A549 (cell line): Measurements from ENCODE around the gene MRAS. TPM values are rescaled to one million over a fixed set of nuclear protein-coding genes. Genes with fewer than 3 reads are reported as not detected.

Experiments used
- ATAC-seq, 2 experiments: fragments of 200-7000 bp in 1 of 2; fragments of >200 bp in 1 of 2; cut with Nextera tagmentation in 1 of 2; cut with Tn5 transposase in 1 of 2; 3 replicates each; pipeline versions ENCODE4 v1.8.0 to v1.9.1; 2018 to 2020; ENCODE audit warnings: mild to moderate bottlenecking in 1 of 2, moderate library complexity in 1 of 2
- CTCF ChIA-PET: fragments of 300-600 bp; sonication (Branson Sonifier 250); formaldehyde crosslinking; extraction: SDS; loops from one replicate; lab custom pipeline; 2021; ENCODE audit warnings: antibody characterized with exemption, inconsistent platforms; lab: Yijun Ruan, JAX
- POLR2A ChIA-PET: fragments of 350-600 bp; formaldehyde crosslinking; extraction: SDS; loops from one replicate; lab custom pipeline; 2021; ENCODE audit warnings: antibody characterized with exemption, inconsistent platforms; lab: Yijun Ruan, JAX
- DNase-seq, 2 experiments: peaks; one replicate each; pipeline versions ENCODE4 v3.0.0 to v3.0.0-alpha.2; 2011 to 2016; ENCODE audit warnings: low read depth in 1 of 2, low spot score in 1 of 2
- FAIRE-seq: peaks from 2 replicates; lab custom pipeline; 2011; peaks lifted over from hg19 to GRCh38; lab: Jason Lieb, UNC
- H3K27ac ChIP-seq, 2 experiments: fragments of >200 bp; sonication (Bioruptor Twin); formaldehyde crosslinking; 3 replicates each; pipeline ENCODE4 v1.5.1; 2016 to 2017
- H3K4me1 ChIP-seq: fragments of >200 bp; sonication (Bioruptor Twin); formaldehyde crosslinking; 3 replicates; pipeline ENCODE4 v1.6.1; 2016
- H3K4me2 ChIP-seq: fragments of >200 bp; sonication (Bioruptor Twin); formaldehyde crosslinking; 3 replicates; pipeline ENCODE4 v1.6.1; 2016
- H3K4me3 ChIP-seq: fragments of >200 bp; sonication (Bioruptor Twin); formaldehyde crosslinking; 3 replicates; pipeline ENCODE4 v1.5.1; 2016
- H3K9me3 ChIP-seq: fragments of >200 bp; sonication (Bioruptor Twin); formaldehyde crosslinking; 3 replicates; pipeline ENCODE4 v1.6.1; 2016
- CBX8 ChIP-seq: fragments of 200-600 bp; sonication (generic); IDR thresholded peaks from 2 replicates; pipeline ENCODE4 v1.6.1; 2016
- CEBPB ChIP-seq, 2 experiments: fragments of >200 bp in 1 of 2; sonication (Bioruptor Twin) in 1 of 2; formaldehyde crosslinking in 1 of 2; IDR thresholded peaks; 2 replicates each; pipeline ENCODE4 v1.6.1; 2012 to 2016
- EP300 ChIP-seq, 2 experiments: fragments of >200 bp; sonication (Bioruptor Twin); formaldehyde crosslinking; IDR thresholded peaks; 2 replicates in 1 of 2; 3 replicates in 1 of 2; pipeline ENCODE4 v1.6.1; 2016 to 2017
- FOSL2 ChIP-seq, 2 experiments: fragments of 450-650 bp in 1 of 2; fragments of >200 bp in 1 of 2; sonication (Bioruptor Twin) in 1 of 2; formaldehyde crosslinking; IDR thresholded peaks; 2 replicates each; pipeline versions ENCODE4 v1.5.0 to v1.6.1; 2016 to 2020; ENCODE audit warnings: mild to moderate bottlenecking in 1 of 2, moderate library complexity in 1 of 2
- HEYL ChIP-seq: fragments of 250-450 bp; sonication (Bioruptor Pico); IDR thresholded peaks from 2 replicates; pipeline ENCODE4 v1.8.0; 2021; ENCODE audit warnings: mild to moderate bottlenecking, moderate library complexity
- HOXA7 ChIP-seq: fragments of 250-450 bp; sonication (Bioruptor Pico); IDR thresholded peaks from 2 replicates; pipeline ENCODE4 v1.5.0; 2020; ENCODE audit warnings: mild to moderate bottlenecking, moderate library complexity
- JUN ChIP-seq, 2 experiments: fragments of >200 bp; sonication (Bioruptor Twin); formaldehyde crosslinking; IDR thresholded peaks; 2 replicates in 1 of 2; 3 replicates in 1 of 2; pipeline ENCODE4 v1.6.1; 2016 to 2017
- JUNB ChIP-seq: fragments of >200 bp; sonication (Bioruptor Twin); formaldehyde crosslinking; IDR thresholded peaks from 2 replicates; pipeline ENCODE4 v1.6.1; 2016
- KDM5A ChIP-seq: fragments of 200-600 bp; sonication (generic); IDR thresholded peaks from 2 replicates; pipeline ENCODE4 v1.6.1; 2016; ENCODE audit warnings: antibody characterized with exemption, mild to moderate bottlenecking
- MYC ChIP-seq: IDR thresholded peaks from 2 replicates; pipeline ENCODE4 v1.6.1; 2012; ENCODE audit warnings: mild to moderate bottlenecking, inconsistent platforms, low read length, improper control_type of control experiment, borderline replicate concordance
- NR3C1 ChIP-seq: fragments of >200 bp; sonication (Bioruptor Twin); formaldehyde crosslinking; IDR thresholded peaks from 3 replicates; pipeline ENCODE4 v1.6.1; 2017
- PHF8 ChIP-seq: fragments of 200-600 bp; sonication (generic); IDR thresholded peaks from 2 replicates; pipeline ENCODE4 v1.6.1; 2016; ENCODE audit warnings: low read depth, mild to moderate bottlenecking, antibody characterized with exemption, moderate library complexity, borderline replicate concordance
- POLR2AphosphoS2 ChIP-seq: conservative IDR thresholded peaks from 2 replicates; pipeline ENCODE4 v1.6.1; 2012; ENCODE audit warnings: low read length, improper control_type of control experiment, inconsistent platforms
- RAD21 ChIP-seq, 2 experiments: fragments of >200 bp in 1 of 2; sonication (Bioruptor Twin) in 1 of 2; formaldehyde crosslinking in 1 of 2; IDR thresholded peaks in 1 of 2; conservative IDR thresholded peaks in 1 of 2; 2 replicates in 1 of 2; 3 replicates in 1 of 2; pipeline ENCODE4 v1.6.1; 2012 to 2018; ENCODE audit warnings: inconsistent platforms in 1 of 2
- RCOR1 ChIP-seq: fragments of 150-350 bp; IDR thresholded peaks from 2 replicates; pipeline ENCODE4 v1.6.1; 2014; ENCODE audit warnings: antibody characterized with exemption, low read length, low read depth
- RFX5 ChIP-seq: fragments of 450-650 bp; IDR thresholded peaks from 2 replicates; pipeline ENCODE4 v1.7.1; 2014; ENCODE audit warnings: antibody characterized with exemption, mild to moderate bottlenecking, moderate library complexity
- SREBF2 ChIP-seq: fragments of 450-650 bp; IDR thresholded peaks from 2 replicates; pipeline ENCODE4 v1.6.1; 2014; ENCODE audit warnings: mild to moderate bottlenecking, moderate library complexity
- ZC3H11A ChIP-seq: fragments of 450-650 bp; IDR thresholded peaks from 2 replicates; pipeline ENCODE4 v1.6.1; 2014; ENCODE audit warnings: antibody characterized with exemption, mild to moderate bottlenecking
- ZNF302 ChIP-seq: fragments of 250-450 bp; sonication (Bioruptor Pico); IDR thresholded peaks from 2 replicates; pipeline ENCODE4 v1.9.0; 2021; ENCODE audit warnings: inconsistent platforms, mild to moderate bottlenecking, moderate library complexity
- WGBS: methylation state at CpG from one replicate; pipeline ENCODE4 v1.1.6; 2017; ENCODE audit errors: missing lambda C conversion rate; 5-methylcytosine and 5-hydroxymethylcytosine counted together
- polyA plus RNA-seq, 4 experiments: library from polyadenylated mRNA; depleted of rRNA in 3 of 4; stranded (reverse); fragments of >200 nt; fragmentation: RNase III in 1 of 4; extraction: RNeasy Plus Mini Kit Qiagen cat#74134 plus additional on column Dnase treatment in 1 of 4; gene quantifications; 2 replicates in 3 of 4; 3 replicates in 1 of 4; pipeline ENCODE4 v1.2.3, GENCODE V29; 2011 to 2017
- TF ChIP-seq, protein P1 (sequence below): fragments of 150-350 bp; IDR thresholded peaks from 2 replicates; pipeline ENCODE4 v1.6.1; 2014; ENCODE audit warnings: low read depth, mild to moderate bottlenecking, low read length
- TF ChIP-seq, protein P2 (sequence below): IDR thresholded peaks from 2 replicates; pipeline ENCODE4 v1.6.1; 2012
- TF ChIP-seq, protein P3 (sequence below): fragments of 250-450 bp; sonication (Bioruptor Pico); IDR thresholded peaks from 2 replicates; pipeline ENCODE4 v1.5.0; 2021; ENCODE audit warnings: mild to moderate bottlenecking, moderate library complexity, borderline replicate concordance
- TF ChIP-seq, protein P4 (sequence below): fragments of 450-650 bp; IDR thresholded peaks from 2 replicates; pipeline ENCODE4 v1.6.1; 2014; ENCODE audit warnings: antibody characterized with exemption

The MRAS gene
- polyA plus RNA-seq, 2 of the 4 experiments (the other 2 are of a cell fraction), result 11.2 to 15.0 TPM

DNA sequence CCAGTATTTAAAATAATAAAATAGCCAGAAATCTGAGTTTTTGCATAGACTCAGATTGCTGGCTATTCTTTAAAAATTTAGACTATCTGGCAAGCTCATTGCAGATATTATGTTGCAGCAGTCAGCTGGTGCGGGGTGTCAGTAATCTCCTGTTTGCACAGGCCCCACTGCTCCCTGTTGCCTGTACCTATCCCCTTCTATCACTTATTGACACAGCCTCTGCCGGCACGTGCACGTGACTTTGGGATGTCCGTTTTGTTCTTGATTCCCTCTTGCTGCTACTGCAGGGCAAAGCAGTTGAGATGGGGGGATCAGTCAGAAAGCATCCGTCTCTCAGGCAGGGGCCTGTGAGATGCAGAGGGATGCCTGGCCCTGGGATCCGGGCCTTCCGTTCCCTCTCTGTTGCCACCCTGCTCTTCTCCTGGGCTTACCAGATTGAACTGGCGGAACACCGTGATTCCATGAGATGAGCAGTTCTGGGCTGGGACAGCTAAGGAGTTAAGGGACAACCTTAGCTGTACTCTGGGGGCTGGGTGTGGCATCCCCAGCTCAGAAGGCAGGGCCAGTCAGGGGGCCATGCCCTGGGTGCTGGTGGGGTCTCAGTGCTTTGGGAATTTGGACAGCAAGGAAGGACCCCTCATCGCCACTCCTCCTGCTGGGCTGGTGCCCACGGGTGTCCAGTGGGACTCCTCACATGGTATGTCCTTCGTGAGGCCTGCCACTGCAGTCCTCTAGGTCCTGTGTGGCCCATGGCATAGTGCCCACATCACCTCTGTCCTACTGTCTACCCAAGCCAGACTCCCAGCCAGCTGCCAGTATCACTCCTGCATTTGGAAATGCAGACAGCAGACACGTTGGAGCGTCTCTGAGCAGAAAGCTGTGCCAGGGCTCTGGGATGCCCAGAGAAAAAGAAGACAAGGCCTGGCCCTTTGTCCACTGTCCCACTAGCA is 11.8 kb downstream of the MRAS start:
- no peak for TF ChIP-seq JUNB
- TF ChIP-seq RFX5, result no peak
- TF ChIP-seq, protein P1, sequence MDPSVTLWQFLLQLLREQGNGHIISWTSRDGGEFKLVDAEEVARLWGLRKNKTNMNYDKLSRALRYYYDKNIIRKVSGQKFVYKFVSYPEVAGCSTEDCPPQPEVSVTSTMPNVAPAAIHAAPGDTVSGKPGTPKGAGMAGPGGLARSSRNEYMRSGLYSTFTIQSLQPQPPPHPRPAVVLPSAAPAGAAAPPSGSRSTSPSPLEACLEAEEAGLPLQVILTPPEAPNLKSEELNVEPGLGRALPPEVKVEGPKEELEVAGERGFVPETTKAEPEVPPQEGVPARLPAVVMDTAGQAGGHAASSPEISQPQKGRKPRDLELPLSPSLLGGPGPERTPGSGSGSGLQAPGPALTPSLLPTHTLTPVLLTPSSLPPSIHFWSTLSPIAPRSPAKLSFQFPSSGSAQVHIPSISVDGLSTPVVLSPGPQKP, result no peak
- no peak for TF ChIP-seq RAD21 (conservative IDR thresholded peaks at IDR 0.05 in 1 of 2, IDR thresholded peaks at IDR 0.05 in 1 of 2)
- no peak for TF ChIP-seq JUN (IDR thresholded peaks at IDR 0.05)
- TF ChIP-seq ZNF302 (CRISPR knock-in tag), result no peak
- TF ChIP-seq POLR2AphosphoS2, result no peak
- TF ChIP-seq EP300 (IDR thresholded peaks at IDR 0.05), result no peak
- TF ChIP-seq CBX8, result no peak
- TF ChIP-seq, protein P2, sequence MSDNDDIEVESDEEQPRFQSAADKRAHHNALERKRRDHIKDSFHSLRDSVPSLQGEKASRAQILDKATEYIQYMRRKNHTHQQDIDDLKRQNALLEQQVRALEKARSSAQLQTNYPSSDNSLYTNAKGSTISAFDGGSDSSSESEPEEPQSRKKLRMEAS, result no peak
- TF ChIP-seq RCOR1, result no peak
- TF ChIP-seq ZC3H11A, result no peak
- TF ChIP-seq SREBF2, result no peak
- TF ChIP-seq, protein P3, sequence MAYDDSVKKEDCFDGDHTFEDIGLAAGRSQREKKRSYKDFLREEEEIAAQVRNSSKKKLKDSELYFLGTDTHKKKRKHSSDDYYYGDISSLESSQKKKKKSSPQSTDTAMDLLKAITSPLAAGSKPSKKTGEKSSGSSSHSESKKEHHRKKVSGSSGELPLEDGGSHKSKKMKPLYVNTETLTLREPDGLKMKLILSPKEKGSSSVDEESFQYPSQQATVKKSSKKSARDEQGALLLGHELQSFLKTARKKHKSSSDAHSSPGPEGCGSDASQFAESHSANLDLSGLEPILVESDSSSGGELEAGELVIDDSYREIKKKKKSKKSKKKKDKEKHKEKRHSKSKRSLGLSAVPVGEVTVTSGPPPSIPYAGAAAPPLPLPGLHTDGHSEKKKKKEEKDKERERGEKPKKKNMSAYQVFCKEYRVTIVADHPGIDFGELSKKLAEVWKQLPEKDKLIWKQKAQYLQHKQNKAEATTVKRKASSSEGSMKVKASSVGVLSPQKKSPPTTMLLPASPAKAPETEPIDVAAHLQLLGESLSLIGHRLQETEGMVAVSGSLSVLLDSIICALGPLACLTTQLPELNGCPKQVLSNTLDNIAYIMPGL (CRISPR knock-in tag), result no peak
- TF ChIP-seq, protein P4, sequence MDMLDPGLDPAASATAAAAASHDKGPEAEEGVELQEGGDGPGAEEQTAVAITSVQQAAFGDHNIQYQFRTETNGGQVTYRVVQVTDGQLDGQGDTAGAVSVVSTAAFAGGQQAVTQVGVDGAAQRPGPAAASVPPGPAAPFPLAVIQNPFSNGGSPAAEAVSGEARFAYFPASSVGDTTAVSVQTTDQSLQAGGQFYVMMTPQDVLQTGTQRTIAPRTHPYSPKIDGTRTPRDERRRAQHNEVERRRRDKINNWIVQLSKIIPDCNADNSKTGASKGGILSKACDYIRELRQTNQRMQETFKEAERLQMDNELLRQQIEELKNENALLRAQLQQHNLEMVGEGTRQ, result no peak
- TF ChIP-seq MYC, result no peak
- no peak for TF ChIP-seq KDM5A
- no peak for TF ChIP-seq HOXA7 (CRISPR knock-in tag)
- H3K4me1 ChIP-seq, result no peaks in the 10 kb centered on the region
- ATAC-seq, result no peak
- 92% methylated on average over 12 of the region's 15 CpGs for whole genome bisulfite sequencing
- POLR2A ChIA-PET, result no interaction called here
- DNase-seq, result no peak
- no peak overlapping the region for H3K4me3 ChIP-seq
- no peak overlapping the region for H3K4me2 ChIP-seq
- CTCF ChIA-PET, result no interaction called here
- H3K9me3 ChIP-seq, result no peaks in the 10 kb centered on the region
- H3K27ac ChIP-seq, result no peak overlapping the region
- FAIRE-seq, result no peak

DNA sequence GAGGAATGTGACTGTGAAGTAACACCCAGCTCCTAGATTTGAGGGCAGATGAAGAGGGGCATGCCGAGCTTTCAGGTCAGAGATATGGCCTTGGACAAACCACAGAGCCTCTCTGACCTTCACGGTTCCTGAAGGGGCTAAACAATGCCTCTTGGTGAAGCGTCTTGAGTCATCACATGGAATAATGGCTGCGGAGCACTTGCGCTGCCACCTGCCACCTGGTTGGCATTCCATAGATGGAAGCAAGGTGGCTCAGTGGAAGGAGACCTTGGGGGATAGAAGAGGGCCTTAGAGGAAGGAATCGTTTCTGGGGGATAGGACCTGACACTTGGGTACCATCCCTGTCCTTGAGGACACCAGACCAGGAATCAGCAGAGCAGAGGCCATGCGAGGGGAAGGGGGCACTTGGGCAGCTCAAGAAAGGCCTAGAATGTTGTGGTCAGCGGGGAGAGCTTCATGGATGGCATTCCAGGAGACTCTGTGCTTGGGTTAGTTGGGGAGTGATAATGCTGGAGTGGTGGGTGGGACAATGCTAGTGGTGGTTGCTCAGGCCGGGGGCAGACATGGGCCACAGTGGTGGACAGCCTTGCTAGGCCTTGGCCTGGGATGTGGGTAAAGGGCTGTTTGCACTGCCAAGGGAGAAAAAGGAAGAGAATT is 12.6 kb downstream of the MRAS start:
- FAIRE-seq (no peak), DNase-seq (no peak), ATAC-seq (no peak)
- Histone ChIP-seq H3K4me3 (no peak overlapping the region), H3K9me3 (no peaks in the 10 kb centered on the region), H3K4me1 (no peaks in the 10 kb centered on the region), H3K4me2 (no peak overlapping the region)
- CTCF ChIA-PET, result no interaction called here
- WGBS, result 70% methylated on average over 7 of the region's 9 CpGs
- POLR2A ChIA-PET, result no interaction called here
- TF ChIP-seq PHF8, result no peak
- no peak for TF ChIP-seq FOSL2 (IDR thresholded peaks at IDR 0.05)
- no peak for TF ChIP-seq FOSL2 (CRISPR knock-in tag; IDR thresholded peaks at IDR 0.05)
- TF ChIP-seq CEBPB (IDR thresholded peaks at IDR 0.05), result no peak
- no peak for TF ChIP-seq NR3C1
- TF ChIP-seq HOXA7 (CRISPR knock-in tag), result no peak
- TF ChIP-seq HEYL, result no peak
- TF ChIP-seq CBX8, result no peak
- no peak for TF ChIP-seq MYC
- TF ChIP-seq, all 56 proteins: peak for 0
- no peak overlapping the region for H3K27ac ChIP-seq
